IgD-negative memory B cell (primary cell): ENCODE data around the gene DPP6. TPM values are rescaled to one million over a fixed set of nuclear protein-coding genes. Genes with fewer than 3 reads are reported as not detected.

Experiments
- H3K27ac Mint-ChIP-seq, 3 donors: one replicate each; pipeline ENCODE4 v1.8.0; 2020 to 2022; ENCODE audit warnings: mild to moderate bottlenecking in 3 of 3, mixed read lengths in 3 of 3, moderate library complexity in 1 of 3
- H3K27me3 Mint-ChIP-seq: one replicate; pipeline ENCODE4 v1.8.0; 2021; ENCODE audit warnings: mixed read lengths
- H3K36me3 Mint-ChIP-seq: one replicate; pipeline ENCODE4 v1.8.0; 2020; ENCODE audit warnings: mild to moderate bottlenecking, mixed read lengths
- H3K4me1 Mint-ChIP-seq, 3 donors: one replicate each; pipeline ENCODE4 v1.8.0; 2020 to 2022; ENCODE audit warnings: mixed read lengths in 3 of 3, mild to moderate bottlenecking in 1 of 3
- H3K4me3 Mint-ChIP-seq, 4 donors: one replicate each; pipeline ENCODE4 v1.8.0; 2020 to 2022; ENCODE audit warnings: mild to moderate bottlenecking in 4 of 4, mixed read lengths in 4 of 4, moderate library complexity in 3 of 4
- H3K9me3 Mint-ChIP-seq, 3 donors: one replicate each; pipeline ENCODE4 v1.8.0; 2020 to 2021; ENCODE audit warnings: mixed read lengths in 3 of 3, mild to moderate bottlenecking in 1 of 3
- polyA plus RNA-seq: library from polyadenylated mRNA; unstranded; fragments of 300-500 nt; fragmentation: Illumina TruSeq; gene quantifications from one replicate; pipeline ENCODE4 v1.2.3, GENCODE V29; 2021

Gene DPP6
- polyA plus RNA-seq, 1 donor from 2014 or later = not detected

DNA sequence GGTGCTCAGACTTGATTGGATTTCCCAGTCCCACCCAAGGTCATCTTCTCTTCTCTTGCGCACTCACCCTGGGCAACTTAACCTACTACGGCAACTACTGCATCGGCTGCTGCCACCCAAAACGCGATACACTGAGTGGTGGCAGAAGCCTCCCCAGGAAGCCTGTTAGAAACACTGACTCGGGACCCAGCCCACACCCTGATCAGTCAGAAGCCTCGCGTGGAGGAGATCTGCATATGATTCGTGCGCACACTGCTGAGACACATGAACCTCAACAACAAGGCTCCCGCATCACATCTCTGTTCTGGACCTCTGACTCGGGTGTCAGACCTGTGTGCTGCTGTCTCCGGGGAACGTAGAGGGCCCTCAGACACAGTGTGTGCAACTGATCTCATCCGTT, 531.3 kb downstream of the DPP6 start:
- Mint-ChIP-seq H3K27me3 (no peaks in the 10 kb centered on the region), H3K36me3 (peaks cover 2% of the 10 kb centered on the region), H3K4me3 (no peak overlapping the region), H3K27ac (no peak overlapping the region), H3K9me3 (peaks cover 6 to 14% (median 7%) of the 10 kb centered on the region in 3 donors), H3K4me1 (no peaks in the 10 kb centered on the region)

GRCh38 chr7:154584352-154585252, 532.4 kb downstream of the DPP6 start:
- H3K9me3 Mint-ChIP-seq = peaks cover 5 to 14% (median 7%) of the 10 kb centered on the region in 3 donors
- peak overlapping the region in 1 of 3 donors; percentile 65 for H3K27ac Mint-ChIP-seq
- H3K4me3 Mint-ChIP-seq = no peak overlapping the region
- H3K36me3 Mint-ChIP-seq = peaks cover 2% of the 10 kb centered on the region
- H3K27me3 Mint-ChIP-seq = no peaks in the 10 kb centered on the region
- H3K4me1 Mint-ChIP-seq = no peaks in the 10 kb centered on the region

GRCh38 chr7:154587792-154588191, 535.6 kb downstream of the DPP6 start:
- no peak overlapping the region for H3K4me3 Mint-ChIP-seq
- H3K27ac Mint-ChIP-seq = no peak overlapping the region
- peaks cover 2% of the 10 kb centered on the region for H3K36me3 Mint-ChIP-seq
- H3K9me3 Mint-ChIP-seq = peaks cover 3 to 7% (median 6%) of the 10 kb centered on the region in 3 donors
- no peaks in the 10 kb centered on the region for H3K27me3 Mint-ChIP-seq
- H3K4me1 Mint-ChIP-seq = no peaks in the 10 kb centered on the region

DNA sequence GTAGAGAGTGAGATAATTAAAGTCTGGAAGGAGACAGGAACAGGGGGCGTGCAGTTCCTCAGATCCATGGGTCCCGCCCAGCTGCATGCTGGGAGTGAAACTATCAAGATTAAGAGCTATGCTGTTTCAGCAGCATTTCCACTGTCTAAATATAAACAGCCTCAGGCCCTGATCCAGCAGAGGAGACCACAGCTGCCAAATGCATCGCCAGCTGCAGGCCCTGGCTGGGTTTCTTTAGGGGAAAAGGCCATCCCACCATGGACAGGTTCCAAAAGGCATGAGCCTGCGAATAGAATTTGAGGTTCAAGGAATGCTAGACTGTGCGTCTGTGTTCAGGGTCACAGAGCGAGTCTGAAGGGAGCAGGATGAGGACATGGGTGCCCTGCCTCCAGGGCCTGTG, 539.3 kb downstream of the DPP6 start:
- no peak overlapping the region for H3K27ac Mint-ChIP-seq
- H3K4me1 Mint-ChIP-seq = no peaks in the 10 kb centered on the region
- peaks cover 5 to 7% (median 6%) of the 10 kb centered on the region in 3 donors for H3K9me3 Mint-ChIP-seq

GRCh38 chr7:154592388-154592787, 540.2 kb downstream of the DPP6 start:
- H3K27me3 Mint-ChIP-seq = no peaks in the 10 kb centered on the region
- H3K4me3 Mint-ChIP-seq = no peak overlapping the region
- H3K4me1 Mint-ChIP-seq = no peaks in the 10 kb centered on the region
- no peaks in the 10 kb centered on the region for H3K36me3 Mint-ChIP-seq
- peaks cover 5 to 7% (median 5%) of the 10 kb centered on the region in 3 donors for H3K9me3 Mint-ChIP-seq
- no peak overlapping the region for H3K27ac Mint-ChIP-seq

More for the DNA sequence above, 539.3 kb downstream of the DPP6 start:
- H3K4me3 Mint-ChIP-seq = no peak overlapping the region
- no peaks in the 10 kb centered on the region for H3K36me3 Mint-ChIP-seq
- H3K27me3 Mint-ChIP-seq = no peaks in the 10 kb centered on the region

GRCh38 chr7:154598396-154598795, 546.2 kb downstream of the DPP6 start:
- no peak overlapping the region for H3K4me3 Mint-ChIP-seq
- H3K27me3 Mint-ChIP-seq = no peaks in the 10 kb centered on the region
- H3K4me1 Mint-ChIP-seq = no peaks in the 10 kb centered on the region
- peaks cover 0 to 4% (median 4%) of the 10 kb centered on the region in 3 donors for H3K9me3 Mint-ChIP-seq
- no peak overlapping the region for H3K27ac Mint-ChIP-seq
- no peaks in the 10 kb centered on the region for H3K36me3 Mint-ChIP-seq

GRCh38 chr7:154598864-154599263, 546.7 kb downstream of the DPP6 start:
- no peaks in the 10 kb centered on the region for H3K4me1 Mint-ChIP-seq
- peaks cover 0 to 4% (median 4%) of the 10 kb centered on the region in 3 donors for H3K9me3 Mint-ChIP-seq
- no peak overlapping the region for H3K27ac Mint-ChIP-seq
- H3K27me3 Mint-ChIP-seq = no peaks in the 10 kb centered on the region
- H3K4me3 Mint-ChIP-seq = no peak overlapping the region
- no peaks in the 10 kb centered on the region for H3K36me3 Mint-ChIP-seq

- Mint-ChIP-seq H3K9me3 (peaks cover 0 to 8% (median 3%) of the 10 kb centered on the region in 3 donors), H3K4me1 (no peaks in the 10 kb centered on the region), H3K4me3 (no peak overlapping the region), H3K27ac (no peak overlapping the region), H3K27me3 (no peaks in the 10 kb centered on the region), H3K36me3 (no peaks in the 10 kb centered on the region)
These were observed 558.7 kb downstream of the DPP6 start for GRCh38 chr7:154610903-154611302.

- Mint-ChIP-seq H3K4me1 (no peaks in the 10 kb centered on the region), H3K36me3 (no peaks in the 10 kb centered on the region), H3K27me3 (no peaks in the 10 kb centered on the region), H3K9me3 (peaks cover 0 to 8% (median 3%) of the 10 kb centered on the region in 3 donors), H3K27ac (no peak overlapping the region), H3K4me3 (peak overlapping the region in 1 of 4 donors; percentile 59)
These were observed 561.6 kb downstream of the DPP6 start for GRCh38 chr7:154613811-154614210.

- H3K4me1 Mint-ChIP-seq = no peaks in the 10 kb centered on the region
These were observed 568.0 kb downstream of the DPP6 start for GRCh38 chr7:154620141-154620755.

GRCh38 chr7:154623399-154623798, 571.2 kb downstream of the DPP6 start:
- Mint-ChIP-seq H3K27me3 (no peaks in the 10 kb centered on the region), H3K27ac (no peak overlapping the region), H3K4me1 (no peaks in the 10 kb centered on the region), H3K36me3 (no peaks in the 10 kb centered on the region), H3K4me3 (no peak overlapping the region), H3K9me3 (peaks cover 2 to 5% (median 3%) of the 10 kb centered on the region in 3 donors)

More at GRCh38 chr7:154620141-154620755, 568.0 kb downstream of the DPP6 start:
- Mint-ChIP-seq H3K27me3 (no peaks in the 10 kb centered on the region), H3K4me3 (no peak overlapping the region), H3K27ac (no peak overlapping the region), H3K36me3 (no peaks in the 10 kb centered on the region), H3K9me3 (peaks cover 2 to 7% (median 6%) of the 10 kb centered on the region in 3 donors)

DNA sequence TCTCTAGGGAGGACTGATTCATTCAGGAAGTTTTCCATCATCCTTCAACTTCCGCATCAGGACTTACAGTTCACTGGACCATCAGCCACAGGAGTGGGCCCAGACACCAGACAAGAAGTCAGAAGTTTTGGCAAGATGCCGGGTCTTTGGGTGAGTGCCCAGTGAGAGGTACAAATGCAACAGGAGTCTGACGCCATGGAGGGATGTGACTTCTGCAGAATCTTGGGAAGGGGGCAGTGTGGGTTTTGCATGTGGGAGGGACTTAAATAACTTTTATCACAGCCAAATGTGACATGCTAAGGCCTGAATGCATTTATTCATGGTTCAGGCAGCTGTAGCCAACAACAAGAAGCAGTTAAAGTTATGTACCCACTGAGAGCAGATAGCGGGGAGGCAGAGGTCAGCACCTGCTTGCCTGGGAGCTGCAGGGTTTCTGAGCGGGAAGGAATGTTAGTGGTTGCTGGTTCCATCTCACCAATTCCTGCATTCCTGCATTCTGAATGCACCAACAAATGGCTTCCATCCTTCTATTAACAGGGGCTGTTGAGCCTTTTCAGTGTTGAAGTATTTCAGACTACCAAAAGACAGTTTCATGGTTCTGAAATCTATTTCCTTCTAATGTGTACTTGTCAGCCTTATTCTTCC, 575.6 kb downstream of the DPP6 start:
- H3K36me3 Mint-ChIP-seq = no peaks in the 10 kb centered on the region
- no peaks in the 10 kb centered on the region for H3K27me3 Mint-ChIP-seq
- no peak overlapping the region for H3K4me3 Mint-ChIP-seq
- no peaks in the 10 kb centered on the region for H3K4me1 Mint-ChIP-seq
- peaks cover 0 to 3% (median 2%) of the 10 kb centered on the region in 3 donors for H3K9me3 Mint-ChIP-seq
- H3K27ac Mint-ChIP-seq = no peak overlapping the region

DNA sequence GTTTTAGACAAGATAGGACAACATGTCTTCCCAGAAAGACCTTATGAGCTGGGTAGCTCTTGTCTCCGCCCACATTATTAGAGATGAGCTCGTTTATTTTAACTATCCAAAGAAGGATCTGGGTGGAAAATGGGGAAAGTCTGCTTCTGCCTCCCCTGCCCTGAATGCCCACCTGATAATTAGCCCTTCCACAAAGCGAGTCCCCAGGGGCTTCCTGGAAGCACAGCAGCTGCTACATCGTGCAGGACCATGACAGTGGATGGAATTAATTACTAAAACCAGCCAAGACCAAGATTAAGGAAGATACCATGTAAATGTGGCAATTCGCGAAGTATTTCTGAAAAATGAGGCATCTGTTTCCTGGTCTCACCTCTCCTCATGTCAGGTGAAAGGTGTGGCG, 576.4 kb downstream of the DPP6 start:
- Mint-ChIP-seq H3K9me3 (peaks cover 0 to 3% (median 0%) of the 10 kb centered on the region in 3 donors), H3K27ac (no peak overlapping the region), H3K36me3 (no peaks in the 10 kb centered on the region), H3K27me3 (no peaks in the 10 kb centered on the region), H3K4me3 (no peak overlapping the region), H3K4me1 (no peaks in the 10 kb centered on the region)

DNA sequence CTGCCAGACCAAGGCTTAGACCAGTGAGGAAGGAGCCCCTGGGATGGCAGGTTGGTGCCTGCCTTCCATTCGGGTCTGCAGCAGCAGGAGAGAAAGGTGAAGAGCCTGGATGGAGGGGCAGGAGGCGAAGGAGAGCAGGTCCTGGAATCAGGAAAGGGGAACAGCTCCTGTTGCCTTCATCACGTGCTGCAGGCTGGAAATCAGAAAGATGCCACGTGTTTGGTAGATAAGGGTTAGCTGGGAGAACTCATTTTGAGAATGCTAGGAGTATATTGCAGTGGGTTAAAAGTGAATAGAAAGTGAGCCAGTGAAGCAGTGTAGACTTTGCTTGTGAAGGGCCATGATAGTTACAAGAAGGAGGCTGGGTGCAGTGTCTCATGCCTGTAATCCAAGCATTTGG, 579.0 kb downstream of the DPP6 start:
- Mint-ChIP-seq H3K27ac (no peak overlapping the region), H3K27me3 (no peaks in the 10 kb centered on the region), H3K36me3 (no peaks in the 10 kb centered on the region)

GRCh38 chr7:154633641-154634040, 581.4 kb downstream of the DPP6 start:
- Mint-ChIP-seq H3K27ac (no peak overlapping the region), H3K4me3 (no peak overlapping the region), H3K4me1 (no peaks in the 10 kb centered on the region), H3K36me3 (no peaks in the 10 kb centered on the region), H3K27me3 (no peaks in the 10 kb centered on the region), H3K9me3 (peaks cover 2 to 12% (median 7%) of the 10 kb centered on the region in 3 donors)

More for the DNA sequence above, 579.0 kb downstream of the DPP6 start:
- Mint-ChIP-seq H3K9me3 (peaks cover 2 to 10% (median 7%) of the 10 kb centered on the region in 3 donors), H3K4me3 (no peak overlapping the region), H3K4me1 (no peaks in the 10 kb centered on the region)
